WTC11 (cell line): ENCODE measurements around the gene BOK. TPM values are rescaled to one million over a fixed set of nuclear protein-coding genes. Genes with fewer than 3 reads are reported as not detected.

Source experiments
- ARID4B ChIP-seq: sonication (generic); formaldehyde crosslinking; IDR thresholded peaks from 2 replicates; pipeline ENCODE4 v1.8.0; 2023; ENCODE audit warnings: missing genetic modification reagents, mild to moderate bottlenecking, borderline replicate concordance
- ATF2 ChIP-seq: sonication (generic); formaldehyde crosslinking; IDR thresholded peaks from 2 replicates; pipeline ENCODE4 v1.8.1; 2022; ENCODE audit warnings: low read depth, missing genetic modification reagents, borderline replicate concordance
- CREB1 ChIP-seq: sonication (generic); formaldehyde crosslinking; IDR thresholded peaks from 2 replicates; pipeline ENCODE4 v1.8.0; 2023; ENCODE audit warnings: mild to moderate bottlenecking, missing genetic modification reagents
- CTCF ChIP-seq: fragments of 200-600 bp; IDR thresholded peaks from 2 replicates; pipeline ENCODE4 v1.8.0; 2022; ENCODE audit warnings: antibody characterized with exemption
- E2F1 ChIP-seq: sonication (generic); formaldehyde crosslinking; IDR thresholded peaks from 2 replicates; pipeline ENCODE4 v1.8.0; 2022; ENCODE audit warnings: mild to moderate bottlenecking, missing genetic modification reagents
- ERG ChIP-seq: fragments of 250-450 bp; sonication (Bioruptor Pico); IDR thresholded peaks from 2 replicates; pipeline ENCODE4 v1.8.0; 2021; ENCODE audit warnings: mild to moderate bottlenecking
- FOXP1 ChIP-seq: sonication (generic); formaldehyde crosslinking; IDR thresholded peaks from 2 replicates; pipeline ENCODE4 v1.8.0; 2022; ENCODE audit warnings: missing genetic modification reagents, mild to moderate bottlenecking, moderate library complexity, borderline replicate concordance
- GABPB1 ChIP-seq: sonication (generic); formaldehyde crosslinking; IDR thresholded peaks from 2 replicates; pipeline ENCODE4 v1.8.1; 2023; ENCODE audit warnings: mild to moderate bottlenecking, missing genetic modification reagents
- GRHL2 ChIP-seq: fragments of 250-450 bp; sonication (Bioruptor Pico); IDR thresholded peaks from 2 replicates; pipeline ENCODE4 v1.8.0; 2022; ENCODE audit warnings: mild to moderate bottlenecking, moderate library complexity; ENCODE audit not compliant: insufficient replicate concordance, severe bottlenecking
- GTF2I ChIP-seq: fragments of 250-450 bp; sonication (Bioruptor Pico); conservative IDR thresholded peaks from 2 replicates; pipeline ENCODE4 v1.4.0; 2021; ENCODE audit warnings: mild to moderate bottlenecking
- IRF2 ChIP-seq: sonication (generic); formaldehyde crosslinking; IDR thresholded peaks from 2 replicates; pipeline ENCODE4 v1.8.0; 2022; ENCODE audit warnings: low read depth, missing genetic modification reagents, borderline replicate concordance
- JUN ChIP-seq: sonication (generic); formaldehyde crosslinking; IDR thresholded peaks from 2 replicates; pipeline ENCODE4 v1.8.0; 2023; ENCODE audit warnings: mild to moderate bottlenecking, missing genetic modification reagents
- MAX ChIP-seq: sonication (generic); formaldehyde crosslinking; IDR thresholded peaks from 2 replicates; pipeline ENCODE4 v1.8.0; 2022; ENCODE audit warnings: mild to moderate bottlenecking, missing genetic modification reagents
- MXD4 ChIP-seq: fragments of 250-450 bp; sonication (Bioruptor Pico); IDR thresholded peaks from 2 replicates; pipeline ENCODE4 v1.8.0; 2021; ENCODE audit warnings: mild to moderate bottlenecking, moderate library complexity, borderline replicate concordance
- MYBL2 ChIP-seq: sonication (generic); formaldehyde crosslinking; IDR thresholded peaks from 2 replicates; pipeline ENCODE4 v1.8.1; 2023; ENCODE audit warnings: mild to moderate bottlenecking, moderate library complexity, missing genetic modification reagents
- NFATC4 ChIP-seq: fragments of 250-450 bp; sonication (Bioruptor Pico); IDR thresholded peaks from 2 replicates; pipeline ENCODE4 v1.9.0; 2021; ENCODE audit warnings: mild to moderate bottlenecking
- RORB ChIP-seq: fragments of 250-450 bp; sonication (Bioruptor Pico); IDR thresholded peaks from 2 replicates; pipeline ENCODE4 v1.9.0; 2021; ENCODE audit warnings: mild to moderate bottlenecking
- SMAD4 ChIP-seq: sonication (generic); formaldehyde crosslinking; IDR thresholded peaks from 2 replicates; pipeline ENCODE4 v1.8.0; 2022; ENCODE audit warnings: mild to moderate bottlenecking, missing genetic modification reagents
- SOX15 ChIP-seq: fragments of 250-450 bp; sonication (Bioruptor Pico); IDR thresholded peaks from 2 replicates; pipeline ENCODE4 v1.9.0; 2021; ENCODE audit warnings: mild to moderate bottlenecking
- TEAD4 ChIP-seq: sonication (generic); formaldehyde crosslinking; IDR thresholded peaks from 2 replicates; pipeline ENCODE4 v1.8.0; 2022; ENCODE audit warnings: mild to moderate bottlenecking, missing genetic modification reagents
- TP53 ChIP-seq: sonication (generic); formaldehyde crosslinking; IDR thresholded peaks from 2 replicates; pipeline ENCODE4 v1.8.1; 2023; ENCODE audit warnings: mild to moderate bottlenecking, missing genetic modification reagents
- USF2 ChIP-seq: sonication (generic); formaldehyde crosslinking; IDR thresholded peaks from 2 replicates; pipeline ENCODE4 v1.8.1; 2023; ENCODE audit warnings: mild to moderate bottlenecking, missing genetic modification reagents, moderate library complexity
- ZMAT4 ChIP-seq: fragments of 250-450 bp; sonication (Bioruptor Pico); IDR thresholded peaks from 2 replicates; pipeline ENCODE4 v1.9.0; 2021; ENCODE audit warnings: mild to moderate bottlenecking
- ZNF121 ChIP-seq: sonication (generic); formaldehyde crosslinking; IDR thresholded peaks from 2 replicates; pipeline ENCODE4 v1.8.0; 2023; ENCODE audit warnings: missing genetic modification reagents
- ZNF138 ChIP-seq: sonication (generic); formaldehyde crosslinking; conservative IDR thresholded peaks from 2 replicates; pipeline ENCODE4 v1.8.1; 2022; ENCODE audit warnings: mild to moderate bottlenecking, moderate library complexity, missing genetic modification reagents
- ZNF317 ChIP-seq: sonication (generic); formaldehyde crosslinking; IDR thresholded peaks from 2 replicates; pipeline ENCODE4 v1.8.1; 2023; ENCODE audit warnings: low read depth, mild to moderate bottlenecking, moderate library complexity, missing genetic modification reagents, borderline replicate concordance
- ZNF396 ChIP-seq: fragments of 250-450 bp; sonication (Bioruptor Pico); IDR thresholded peaks from 2 replicates; pipeline ENCODE4 v1.8.0; 2021; ENCODE audit warnings: mild to moderate bottlenecking, moderate library complexity, borderline replicate concordance
- ZNF423 ChIP-seq: fragments of 250-450 bp; sonication (Bioruptor Pico); IDR thresholded peaks from 2 replicates; pipeline ENCODE4 v2.1.2; 2022; ENCODE audit warnings: mild to moderate bottlenecking, moderate library complexity
- total RNA-seq: library from RNA; stranded (reverse); gene quantifications from 3 replicates; pipeline ENCODE4 v1.2.3, GENCODE V29; 2021

The BOK gene
- total RNA-seq, 1 experiment from 2014 or later: 39.4 TPM

- TF ChIP-seq CREB1 (CRISPR knock-in tag) (no peak), GTF2I (CRISPR knock-in tag) (no peak), CTCF (peak; percentile 54), E2F1 (CRISPR knock-in tag) (no peak), GABPB1 (CRISPR knock-in tag) (peak; percentile 68), ZNF121 (no peak), ZNF317 (CRISPR knock-in tag) (no peak), ZNF423 (CRISPR knock-in tag) (no peak), IRF2 (CRISPR knock-in tag) (no peak), ZMAT4 (CRISPR knock-in tag) (no peak), MAX (CRISPR knock-in tag) (peak; percentile 75; the same call in 1 of the 2 replicates), MXD4 (no peak), GRHL2 (CRISPR knock-in tag) (no peak), ZNF396 (CRISPR knock-in tag) (no peak), NFATC4 (CRISPR knock-in tag) (no peak), ARID4B (CRISPR knock-in tag) (peak; percentile 41; the same call in 1 of the 2 replicates), TP53 (CRISPR knock-in tag) (no peak), JUN (0 out of 2 replicates have a peak, but pooled peaks have one; percentile 34), FOXP1 (CRISPR knock-in tag) (0 out of 2 replicates have a peak, but pooled peaks have one; percentile 59), TEAD4 (CRISPR knock-in tag) (no peak), ZNF138 (peak; percentile 75; the same call in 1 of the 2 replicates), SOX15 (CRISPR knock-in tag) (no peak), RORB (CRISPR knock-in tag) (no peak), MYBL2 (CRISPR knock-in tag) (no peak), ATF2 (CRISPR knock-in tag) (no peak), ERG (no peak), SMAD4 (CRISPR knock-in tag) (no peak), USF2 (peak; percentile 65; the same call in 1 of the 2 replicates)
Observed at GRCh38 chr2:241609859-241610793, 51.6 kb downstream of the BOK start (continued).
